GM23338 (cell line): ENCODE data around the gene SPTBN4. TPM values are rescaled to one million over a fixed set of nuclear protein-coding genes. Genes with fewer than 3 reads are reported as not detected.

Experiments
- ATAC-seq: fragments of 200-7000 bp; cut with Tn5 transposase; 3 replicates; pipeline ENCODE4 v1.9.1; 2020
- DNase-seq: peaks from one replicate; pipeline ENCODE4 v3.0.0-alpha.2; 2015; ENCODE audit warnings: low spot score
- H2AFZ ChIP-seq: fragments of 200-600 bp; sonication (generic); 2 replicates; pipeline ENCODE4 v1.8.0; 2016; ENCODE audit warnings: antibody characterized with exemption, mild to moderate bottlenecking, moderate library complexity
- H3F3A ChIP-seq: fragments of 200-600 bp; sonication (generic); replicated peaks from 2 replicates; pipeline ENCODE4 v1.8.0; 2017; ENCODE audit warnings: antibody characterized with exemption, mixed run types, low read depth
- H3K27ac ChIP-seq: fragments of 200-600 bp; sonication (generic); 2 replicates; pipeline ENCODE4 v1.6.1; 2016; ENCODE audit warnings: low read depth
- H3K27me3 ChIP-seq: fragments of 200-600 bp; sonication (generic); 2 replicates; pipeline ENCODE4 v1.8.0; 2016; ENCODE audit warnings: mild to moderate bottlenecking, mixed run types, moderate library complexity; ENCODE audit not compliant: insufficient read depth
- H3K36me3 ChIP-seq: fragments of 200-600 bp; sonication (generic); 2 replicates; pipeline ENCODE4 v1.8.0; 2016; ENCODE audit warnings: mild to moderate bottlenecking; ENCODE audit not compliant: insufficient read depth
- H3K4me1 ChIP-seq: fragments of 200-600 bp; sonication (generic); 2 replicates; pipeline ENCODE4 v1.8.0; 2016; ENCODE audit warnings: mild to moderate bottlenecking, moderate library complexity; ENCODE audit not compliant: insufficient read depth
- H3K4me2 ChIP-seq: fragments of 200-600 bp; sonication (generic); 2 replicates; pipeline ENCODE4 v1.7.1; 2017; ENCODE audit warnings: mixed run types
- H3K4me3 ChIP-seq: fragments of 200-600 bp; sonication (generic); 2 replicates; pipeline ENCODE4 v1.6.1; 2016; ENCODE audit warnings: mixed run types
- H3K79me2 ChIP-seq: fragments of 200-600 bp; sonication (generic); replicated peaks from 2 replicates; pipeline ENCODE4 v1.8.0; 2017; ENCODE audit warnings: mild to moderate bottlenecking; ENCODE audit not compliant: insufficient read depth
- H3K9me2 ChIP-seq: fragments of 200-600 bp; sonication (generic); 2 replicates; pipeline ENCODE4 v1.8.0; 2017; ENCODE audit not compliant: insufficient read depth
- H4K20me1 ChIP-seq: fragments of 200-600 bp; sonication (generic); replicated peaks from 2 replicates; pipeline ENCODE4 v1.8.0; 2017; ENCODE audit warnings: mild to moderate bottlenecking; ENCODE audit not compliant: insufficient read depth
- H3K27ac Mint-ChIP-seq: 2 replicates; pipeline ENCODE4 v1.8.0; 2020; ENCODE audit warnings: inconsistent platforms, mild to moderate bottlenecking, moderate library complexity, mixed read lengths
- H3K27me3 Mint-ChIP-seq: 3 replicates; pipeline ENCODE4 v1.8.0; 2022; ENCODE audit warnings: low read depth, mild to moderate bottlenecking, moderate library complexity, mixed read lengths, inconsistent platforms; ENCODE audit not compliant: insufficient read depth, poor library complexity
- H3K36me3 Mint-ChIP-seq: 3 replicates; pipeline ENCODE4 v1.8.0; 2021; ENCODE audit warnings: low read depth, mild to moderate bottlenecking, inconsistent platforms, moderate library complexity, mixed read lengths
- H3K4me1 Mint-ChIP-seq: 3 replicates; pipeline ENCODE4 v1.8.0; 2020; ENCODE audit warnings: mild to moderate bottlenecking, inconsistent platforms, mixed read lengths
- H3K4me3 Mint-ChIP-seq: 3 replicates; pipeline ENCODE4 v1.8.0; 2021; ENCODE audit warnings: moderate library complexity, mild to moderate bottlenecking, inconsistent platforms, mixed read lengths
- H3K9me3 Mint-ChIP-seq: 3 replicates; pipeline ENCODE4 v1.8.0; 2020; ENCODE audit warnings: moderate library complexity, mild to moderate bottlenecking, inconsistent platforms, mixed read lengths
- CREB1 ChIP-seq: fragments of 250-450 bp; sonication (Bioruptor Pico); IDR thresholded peaks from 2 replicates; pipeline ENCODE4 v1.5.0; 2020; ENCODE audit warnings: low read depth, mild to moderate bottlenecking, moderate library complexity
- ETS1 ChIP-seq: IDR thresholded peaks from 2 replicates; pipeline ENCODE4 v1.6.1; 2016; ENCODE audit warnings: antibody characterized with exemption
- EZH2 ChIP-seq: fragments of 200-600 bp; sonication (generic); IDR thresholded peaks from one replicate; pipeline ENCODE4 v1.8.0; 2017; ENCODE audit warnings: antibody characterized with exemption, mild to moderate bottlenecking, low read depth; ENCODE audit not compliant: unreplicated experiment
- EZH2phosphoT487 ChIP-seq: fragments of 200-600 bp; sonication (generic); IDR thresholded peaks from one replicate; pipeline ENCODE4 v1.8.1; 2018; ENCODE audit warnings: antibody characterized with exemption; ENCODE audit not compliant: unreplicated experiment
- JUNB ChIP-seq: IDR thresholded peaks from one replicate; pipeline ENCODE4 v1.6.1; 2016; ENCODE audit warnings: antibody characterized with exemption; ENCODE audit not compliant: unreplicated experiment
- NANOG ChIP-seq: IDR thresholded peaks from 2 replicates; pipeline ENCODE4 v1.6.1; 2016; ENCODE audit warnings: antibody characterized with exemption, borderline replicate concordance
- POLR2AphosphoS5 ChIP-seq: IDR thresholded peaks from 2 replicates; pipeline ENCODE4 v1.6.1; 2016; ENCODE audit warnings: antibody characterized with exemption, low read depth
- STAT1 ChIP-seq: IDR thresholded peaks from one replicate; pipeline ENCODE4 v1.6.1; 2016; ENCODE audit warnings: antibody characterized with exemption; ENCODE audit not compliant: unreplicated experiment
- ZNF114 ChIP-seq: fragments of 250-450 bp; sonication (Bioruptor Pico); IDR thresholded peaks from 2 replicates; pipeline ENCODE4 v1.5.0; 2020; ENCODE audit warnings: mild to moderate bottlenecking, moderate library complexity
- ZNF331 ChIP-seq: fragments of 250-450 bp; sonication (Bioruptor Pico); IDR thresholded peaks from 2 replicates; pipeline ENCODE4 v1.5.0; 2020; ENCODE audit warnings: low read depth, mild to moderate bottlenecking, moderate library complexity
- polyA plus RNA-seq: library from polyadenylated mRNA; unstranded; fragments of >200 nt; fragmentation: Nextera tagmentation; extraction: Ambion mirVana; gene quantifications from 2 replicates; pipeline ENCODE4 v1.2.1, GENCODE V29; 2016
- total RNA-seq: library from RNA; depleted of rRNA; stranded (reverse); fragments of >200 nt; shearing (Covaris generic); gene quantifications from 2 replicates; pipeline ENCODE4 v1.2.3, GENCODE V29; 2014
- TF ChIP-seq, protein P1 (sequence below): IDR thresholded peaks from one replicate; pipeline ENCODE4 v1.6.1; 2018; ENCODE audit warnings: antibody characterized with exemption; ENCODE audit not compliant: unreplicated experiment
- TF ChIP-seq, protein P2 (sequence below): fragments of 250-450 bp; sonication (Bioruptor Pico); IDR thresholded peaks from 2 replicates; pipeline ENCODE4 v1.5.0; 2020; ENCODE audit warnings: mild to moderate bottlenecking, moderate library complexity
- TF ChIP-seq, protein P3 (sequence below), 2 experiments: fragments of 200-600 bp in 1 of 2; sonication (generic) in 1 of 2; conservative IDR thresholded peaks; 2 replicates each; pipeline versions ENCODE4 v1.5.1 to v1.6.1; 2016 to 2017; ENCODE audit warnings: antibody characterized with exemption in 2 of 2, low read depth in 2 of 2, mild to moderate bottlenecking in 2 of 2, moderate library complexity in 1 of 2

The SPTBN4 gene
- total and polyA plus RNA-seq, 2 experiments from 2014 or later, result 1.6 to 2.3 TPM

GRCh38 chr19:40460185-40460584 lies 6.6 kb upstream of the SPTBN4 start:
- TF ChIP-seq, protein P1, sequence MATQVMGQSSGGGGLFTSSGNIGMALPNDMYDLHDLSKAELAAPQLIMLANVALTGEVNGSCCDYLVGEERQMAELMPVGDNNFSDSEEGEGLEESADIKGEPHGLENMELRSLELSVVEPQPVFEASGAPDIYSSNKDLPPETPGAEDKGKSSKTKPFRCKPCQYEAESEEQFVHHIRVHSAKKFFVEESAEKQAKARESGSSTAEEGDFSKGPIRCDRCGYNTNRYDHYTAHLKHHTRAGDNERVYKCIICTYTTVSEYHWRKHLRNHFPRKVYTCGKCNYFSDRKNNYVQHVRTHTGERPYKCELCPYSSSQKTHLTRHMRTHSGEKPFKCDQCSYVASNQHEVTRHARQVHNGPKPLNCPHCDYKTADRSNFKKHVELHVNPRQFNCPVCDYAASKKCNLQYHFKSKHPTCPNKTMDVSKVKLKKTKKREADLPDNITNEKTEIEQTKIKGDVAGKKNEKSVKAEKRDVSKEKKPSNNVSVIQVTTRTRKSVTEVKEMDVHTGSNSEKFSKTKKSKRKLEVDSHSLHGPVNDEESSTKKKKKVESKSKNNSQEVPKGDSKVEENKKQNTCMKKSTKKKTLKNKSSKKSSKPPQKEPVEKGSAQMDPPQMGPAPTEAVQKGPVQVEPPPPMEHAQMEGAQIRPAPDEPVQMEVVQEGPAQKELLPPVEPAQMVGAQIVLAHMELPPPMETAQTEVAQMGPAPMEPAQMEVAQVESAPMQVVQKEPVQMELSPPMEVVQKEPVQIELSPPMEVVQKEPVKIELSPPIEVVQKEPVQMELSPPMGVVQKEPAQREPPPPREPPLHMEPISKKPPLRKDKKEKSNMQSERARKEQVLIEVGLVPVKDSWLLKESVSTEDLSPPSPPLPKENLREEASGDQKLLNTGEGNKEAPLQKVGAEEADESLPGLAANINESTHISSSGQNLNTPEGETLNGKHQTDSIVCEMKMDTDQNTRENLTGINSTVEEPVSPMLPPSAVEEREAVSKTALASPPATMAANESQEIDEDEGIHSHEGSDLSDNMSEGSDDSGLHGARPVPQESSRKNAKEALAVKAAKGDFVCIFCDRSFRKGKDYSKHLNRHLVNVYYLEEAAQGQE, result no peak
- TF ChIP-seq ETS1 (no peak), EZH2 (no peak), ZNF114 (CRISPR knock-in tag) (no peak), POLR2AphosphoS5 (no peak), STAT1 (no peak), EZH2phosphoT487 (no peak), JUNB (no peak), NANOG (no peak), ZNF331 (CRISPR knock-in tag) (no peak), CREB1 (CRISPR knock-in tag) (no peak)
- TF ChIP-seq, protein P2, sequence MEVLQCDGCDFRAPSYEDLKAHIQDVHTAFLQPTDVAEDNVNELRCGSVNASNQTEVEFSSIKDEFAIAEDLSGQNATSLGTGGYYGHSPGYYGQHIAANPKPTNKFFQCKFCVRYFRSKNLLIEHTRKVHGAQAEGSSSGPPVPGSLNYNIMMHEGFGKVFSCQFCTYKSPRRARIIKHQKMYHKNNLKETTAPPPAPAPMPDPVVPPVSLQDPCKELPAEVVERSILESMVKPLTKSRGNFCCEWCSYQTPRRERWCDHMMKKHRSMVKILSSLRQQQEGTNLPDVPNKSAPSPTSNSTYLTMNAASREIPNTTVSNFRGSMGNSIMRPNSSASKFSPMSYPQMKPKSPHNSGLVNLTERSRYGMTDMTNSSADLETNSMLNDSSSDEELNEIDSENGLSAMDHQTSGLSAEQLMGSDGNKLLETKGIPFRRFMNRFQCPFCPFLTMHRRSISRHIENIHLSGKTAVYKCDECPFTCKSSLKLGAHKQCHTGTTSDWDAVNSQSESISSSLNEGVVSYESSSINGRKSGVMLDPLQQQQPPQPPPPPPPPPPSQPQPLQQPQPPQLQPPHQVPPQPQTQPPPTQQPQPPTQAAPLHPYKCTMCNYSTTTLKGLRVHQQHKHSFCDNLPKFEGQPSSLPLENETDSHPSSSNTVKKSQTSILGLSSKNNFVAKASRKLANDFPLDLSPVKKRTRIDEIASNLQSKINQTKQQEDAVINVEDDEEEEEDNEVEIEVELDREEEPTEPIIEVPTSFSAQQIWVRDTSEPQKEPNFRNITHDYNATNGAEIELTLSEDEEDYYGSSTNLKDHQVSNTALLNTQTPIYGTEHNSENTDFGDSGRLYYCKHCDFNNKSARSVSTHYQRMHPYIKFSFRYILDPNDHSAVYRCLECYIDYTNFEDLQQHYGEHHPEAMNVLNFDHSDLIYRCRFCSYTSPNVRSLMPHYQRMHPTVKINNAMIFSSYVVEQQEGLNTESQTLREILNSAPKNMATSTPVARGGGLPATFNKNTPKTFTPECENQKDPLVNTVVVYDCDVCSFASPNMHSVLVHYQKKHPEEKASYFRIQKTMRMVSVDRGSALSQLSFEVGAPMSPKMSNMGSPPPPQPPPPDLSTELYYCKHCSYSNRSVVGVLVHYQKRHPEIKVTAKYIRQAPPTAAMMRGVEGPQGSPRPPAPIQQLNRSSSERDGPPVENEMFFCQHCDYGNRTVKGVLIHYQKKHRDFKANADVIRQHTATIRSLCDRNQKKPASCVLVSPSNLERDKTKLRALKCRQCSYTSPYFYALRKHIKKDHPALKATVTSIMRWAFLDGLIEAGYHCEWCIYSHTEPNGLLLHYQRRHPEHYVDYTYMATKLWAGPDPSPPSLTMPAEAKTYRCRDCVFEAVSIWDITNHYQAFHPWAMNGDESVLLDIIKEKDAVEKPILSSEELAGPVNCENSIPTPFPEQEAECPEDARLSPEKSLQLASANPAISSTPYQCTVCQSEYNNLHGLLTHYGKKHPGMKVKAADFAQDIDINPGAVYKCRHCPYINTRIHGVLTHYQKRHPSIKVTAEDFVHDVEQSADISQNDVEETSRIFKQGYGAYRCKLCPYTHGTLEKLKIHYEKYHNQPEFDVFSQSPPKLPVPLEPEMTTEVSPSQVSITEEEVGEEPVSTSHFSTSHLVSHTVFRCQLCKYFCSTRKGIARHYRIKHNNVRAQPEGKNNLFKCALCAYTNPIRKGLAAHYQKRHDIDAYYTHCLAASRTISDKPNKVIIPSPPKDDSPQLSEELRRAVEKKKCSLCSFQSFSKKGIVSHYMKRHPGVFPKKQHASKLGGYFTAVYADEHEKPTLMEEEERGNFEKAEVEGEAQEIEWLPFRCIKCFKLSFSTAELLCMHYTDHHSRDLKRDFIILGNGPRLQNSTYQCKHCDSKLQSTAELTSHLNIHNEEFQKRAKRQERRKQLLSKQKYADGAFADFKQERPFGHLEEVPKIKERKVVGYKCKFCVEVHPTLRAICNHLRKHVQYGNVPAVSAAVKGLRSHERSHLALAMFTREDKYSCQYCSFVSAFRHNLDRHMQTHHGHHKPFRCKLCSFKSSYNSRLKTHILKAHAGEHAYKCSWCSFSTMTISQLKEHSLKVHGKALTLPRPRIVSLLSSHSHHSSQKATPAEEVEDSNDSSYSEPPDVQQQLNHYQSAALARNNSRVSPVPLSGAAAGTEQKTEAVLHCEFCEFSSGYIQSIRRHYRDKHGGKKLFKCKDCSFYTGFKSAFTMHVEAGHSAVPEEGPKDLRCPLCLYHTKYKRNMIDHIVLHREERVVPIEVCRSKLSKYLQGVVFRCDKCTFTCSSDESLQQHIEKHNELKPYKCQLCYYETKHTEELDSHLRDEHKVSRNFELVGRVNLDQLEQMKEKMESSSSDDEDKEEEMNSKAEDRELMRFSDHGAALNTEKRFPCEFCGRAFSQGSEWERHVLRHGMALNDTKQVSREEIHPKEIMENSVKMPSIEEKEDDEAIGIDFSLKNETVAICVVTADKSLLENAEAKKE (CRISPR knock-in tag), result no peak
- TF ChIP-seq, protein P3, sequence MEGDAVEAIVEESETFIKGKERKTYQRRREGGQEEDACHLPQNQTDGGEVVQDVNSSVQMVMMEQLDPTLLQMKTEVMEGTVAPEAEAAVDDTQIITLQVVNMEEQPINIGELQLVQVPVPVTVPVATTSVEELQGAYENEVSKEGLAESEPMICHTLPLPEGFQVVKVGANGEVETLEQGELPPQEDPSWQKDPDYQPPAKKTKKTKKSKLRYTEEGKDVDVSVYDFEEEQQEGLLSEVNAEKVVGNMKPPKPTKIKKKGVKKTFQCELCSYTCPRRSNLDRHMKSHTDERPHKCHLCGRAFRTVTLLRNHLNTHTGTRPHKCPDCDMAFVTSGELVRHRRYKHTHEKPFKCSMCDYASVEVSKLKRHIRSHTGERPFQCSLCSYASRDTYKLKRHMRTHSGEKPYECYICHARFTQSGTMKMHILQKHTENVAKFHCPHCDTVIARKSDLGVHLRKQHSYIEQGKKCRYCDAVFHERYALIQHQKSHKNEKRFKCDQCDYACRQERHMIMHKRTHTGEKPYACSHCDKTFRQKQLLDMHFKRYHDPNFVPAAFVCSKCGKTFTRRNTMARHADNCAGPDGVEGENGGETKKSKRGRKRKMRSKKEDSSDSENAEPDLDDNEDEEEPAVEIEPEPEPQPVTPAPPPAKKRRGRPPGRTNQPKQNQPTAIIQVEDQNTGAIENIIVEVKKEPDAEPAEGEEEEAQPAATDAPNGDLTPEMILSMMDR (conservative IDR thresholded peaks at IDR 0.05; ENCODE audit: low read depth in 2 of 2), result no peak
- H3K4me1 ChIP-seq, result no peaks in the 10 kb centered on the region; the same call in 1 of the 2 replicates
- H3K36me3 Mint-ChIP-seq, result no peaks in the 10 kb centered on the region
- no peaks in the 10 kb centered on the region for H3K27me3 ChIP-seq
- H3K27ac Mint-ChIP-seq, result no peak overlapping the region
- H3K4me2 ChIP-seq, result no peak overlapping the region
- no peak overlapping the region for H3K27ac ChIP-seq
- H3K4me1 Mint-ChIP-seq, result peaks cover 4% of the 10 kb centered on the region; the same call in 1 of the 3 replicates
- no peak overlapping the region for H3K4me3 Mint-ChIP-seq
- DNase-seq (no peak), ATAC-seq (no peak)
- no peaks in the 10 kb centered on the region for H4K20me1 ChIP-seq
- H2AFZ ChIP-seq, result no peak overlapping the region
- no peaks in the 10 kb centered on the region for H3F3A ChIP-seq
- H3K36me3 ChIP-seq, result no peaks in the 10 kb centered on the region
- H3K4me3 ChIP-seq, result no peak overlapping the region
- H3K27me3 Mint-ChIP-seq, result peaks cover 16% of the 10 kb centered on the region
- no peaks in the 10 kb centered on the region for H3K9me3 Mint-ChIP-seq
- H3K9me2 ChIP-seq, result no peaks in the 10 kb centered on the region
- no peaks in the 10 kb centered on the region for H3K79me2 ChIP-seq
